ENCODE measurements around the gene PRH1.

The PRH1 gene

DNA sequence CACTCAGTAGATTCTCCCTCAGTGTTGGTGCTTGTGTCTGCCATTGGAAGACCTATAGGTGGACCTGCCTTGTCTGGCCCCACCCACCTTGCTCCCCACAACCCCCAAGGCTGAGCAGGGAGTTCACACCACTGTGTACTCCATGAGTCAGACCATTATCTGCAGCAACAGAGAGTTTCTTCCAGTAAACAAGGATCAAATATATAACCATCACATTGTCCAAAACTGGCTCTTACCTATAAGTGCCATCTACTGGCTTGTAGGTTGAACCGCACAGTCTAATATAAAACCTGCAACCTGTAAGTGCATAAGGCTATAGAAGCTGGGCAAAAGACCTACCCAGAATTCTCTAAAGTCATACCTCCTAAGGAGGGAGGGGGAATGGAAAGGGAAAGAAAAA, 17.4 kb upstream of the PRH1 start:
- no peak for TF ChIP-seq CTCF (IDR thresholded peaks at IDR 0.05; ENCODE audit: insufficient read depth, missing control alignments)
- DNase-seq (ENCODE audit: insufficient read length, low spot score) (no peak), FAIRE-seq (no peak)

DNA sequence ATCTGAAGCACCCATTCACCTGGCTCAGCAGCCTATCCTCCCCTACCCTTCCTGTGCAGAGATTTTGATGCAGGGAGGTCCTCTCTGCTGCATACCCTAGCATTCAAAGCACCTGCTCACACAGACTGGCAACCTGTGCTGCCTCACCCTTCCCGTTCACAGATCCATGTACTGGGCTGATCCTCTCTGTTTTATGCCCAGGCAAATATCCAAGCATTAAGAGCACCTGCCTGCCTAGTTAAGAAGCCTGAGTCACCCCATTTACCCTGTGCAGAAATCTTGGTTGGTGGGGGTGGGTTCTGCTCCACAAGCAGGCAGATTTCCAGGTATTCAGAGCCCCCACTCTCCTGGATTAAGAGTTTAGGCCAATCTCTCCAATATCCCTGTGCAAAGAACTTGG, 16.9 kb upstream of the PRH1 start:
- no peak for FAIRE-seq
- no peak for DNase-seq (ENCODE audit: insufficient read length, low spot score)
- TF ChIP-seq CTCF (IDR thresholded peaks at IDR 0.05; ENCODE audit: insufficient read depth, missing control alignments): no peak

- FAIRE-seq (no peak), DNase-seq (ENCODE audit: insufficient read length, low spot score) (no peak)
- TF ChIP-seq CTCF (IDR thresholded peaks at IDR 0.05; ENCODE audit: insufficient read depth, missing control alignments): no peak
Measured at GRCh38 chr12:10900530-10900929, 16.5 kb upstream of the PRH1 start.

- no peak for DNase-seq (ENCODE audit: insufficient read length, low spot score)
- no peak for TF ChIP-seq CTCF (IDR thresholded peaks at IDR 0.05; ENCODE audit: insufficient read depth, missing control alignments)
- FAIRE-seq: no peak
Measured at GRCh38 chr12:10896854-10897253, 12.8 kb upstream of the PRH1 start.

DNA sequence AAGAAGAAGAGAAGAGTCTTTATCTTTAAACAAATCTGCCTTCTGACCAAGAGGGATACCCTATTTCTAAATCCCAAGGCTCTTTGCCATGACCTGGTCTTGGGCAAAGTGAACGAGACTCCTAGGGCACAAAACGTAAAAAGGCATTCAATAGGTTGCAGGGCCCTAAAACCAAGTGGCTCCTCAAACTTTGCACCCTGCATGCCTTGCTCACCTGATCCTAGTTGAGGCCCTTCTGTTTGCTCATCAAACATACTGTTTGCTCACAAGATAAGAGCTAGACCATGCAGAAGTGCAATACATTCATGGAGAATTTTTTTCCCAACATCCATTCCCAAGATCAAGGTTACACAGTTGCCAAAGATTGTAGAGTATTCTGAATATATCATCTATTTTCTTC, 7.9 kb upstream of the PRH1 start:
- FAIRE-seq: no peak

DNA sequence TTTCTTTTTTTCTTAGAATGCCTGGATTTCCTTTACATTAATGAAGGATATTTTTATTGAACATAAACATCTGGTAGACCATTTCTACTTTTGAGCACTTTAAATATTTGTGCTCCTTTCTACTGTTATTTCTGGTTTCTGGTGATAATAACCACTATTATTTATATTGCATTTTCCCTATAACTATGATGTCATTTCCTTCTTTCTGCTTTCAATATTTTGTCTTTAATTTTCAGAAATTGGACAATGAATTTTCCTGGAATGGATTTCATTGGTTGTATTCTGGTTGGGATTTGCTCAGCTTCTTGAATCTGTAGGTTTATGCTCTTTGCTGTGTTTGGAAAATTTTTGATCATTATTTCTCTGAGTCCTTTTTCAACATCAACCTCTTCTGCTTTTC, 5.2 kb upstream of the PRH1 start:
- FAIRE-seq (no peak), DNase-seq (ENCODE audit: insufficient read length, low spot score) (no peak)
- TF ChIP-seq CTCF (IDR thresholded peaks at IDR 0.05; ENCODE audit: insufficient read depth, missing control alignments): no peak

More for the DNA sequence above, 7.9 kb upstream of the PRH1 start:
- TF ChIP-seq CTCF (IDR thresholded peaks at IDR 0.05; ENCODE audit: insufficient read depth, missing control alignments): no peak
- no peak for DNase-seq (ENCODE audit: insufficient read length, low spot score)

DNA sequence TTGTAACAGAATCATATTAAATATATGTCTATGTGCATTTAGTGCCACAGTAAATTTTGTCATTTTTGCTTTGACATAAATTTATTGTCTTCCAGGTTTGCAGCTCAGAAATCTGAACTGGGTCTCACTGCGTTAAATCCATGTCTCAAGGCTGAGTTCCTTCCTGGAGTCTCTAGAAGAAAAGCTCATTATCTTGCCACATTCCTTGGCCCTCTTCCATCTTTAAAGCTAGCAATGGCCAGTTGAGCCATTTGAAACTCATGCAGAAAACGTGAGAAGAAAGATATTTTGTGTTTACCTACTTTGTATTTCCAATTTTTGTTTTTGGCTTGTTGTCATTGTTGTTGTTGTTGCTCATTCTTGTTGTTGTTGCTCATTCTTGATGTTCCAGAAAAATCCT, 10.7 kb downstream of the PRH1 start:
- no peak for DNase-seq (ENCODE audit: insufficient read length, low spot score)
- TF ChIP-seq CTCF (IDR thresholded peaks at IDR 0.05; ENCODE audit: insufficient read depth, missing control alignments): no peak
- no peak for FAIRE-seq

Data from D721Med (cell line).